GM23338 (cell line): ENCODE measurements around the gene SYVN1. TPM values are rescaled to one million over a fixed set of nuclear protein-coding genes. Genes with fewer than 3 reads are reported as not detected.

Source experiments
- ATAC-seq: fragments of 200-7000 bp; cut with Tn5 transposase; 3 replicates; pipeline ENCODE4 v1.9.1; 2020
- DNase-seq: peaks from one replicate; pipeline ENCODE4 v3.0.0-alpha.2; 2015; ENCODE audit warnings: low spot score
- H2AFZ ChIP-seq: fragments of 200-600 bp; sonication (generic); 2 replicates; pipeline ENCODE4 v1.8.0; 2016; ENCODE audit warnings: antibody characterized with exemption, mild to moderate bottlenecking, moderate library complexity
- H3F3A ChIP-seq: fragments of 200-600 bp; sonication (generic); replicated peaks from 2 replicates; pipeline ENCODE4 v1.8.0; 2017; ENCODE audit warnings: antibody characterized with exemption, mixed run types, low read depth
- H3K27ac ChIP-seq: fragments of 200-600 bp; sonication (generic); 2 replicates; pipeline ENCODE4 v1.6.1; 2016; ENCODE audit warnings: low read depth
- H3K27me3 ChIP-seq: fragments of 200-600 bp; sonication (generic); 2 replicates; pipeline ENCODE4 v1.8.0; 2016; ENCODE audit warnings: mild to moderate bottlenecking, mixed run types, moderate library complexity; ENCODE audit not compliant: insufficient read depth
- H3K36me3 ChIP-seq: fragments of 200-600 bp; sonication (generic); 2 replicates; pipeline ENCODE4 v1.8.0; 2016; ENCODE audit warnings: mild to moderate bottlenecking; ENCODE audit not compliant: insufficient read depth
- H3K4me1 ChIP-seq: fragments of 200-600 bp; sonication (generic); 2 replicates; pipeline ENCODE4 v1.8.0; 2016; ENCODE audit warnings: mild to moderate bottlenecking, moderate library complexity; ENCODE audit not compliant: insufficient read depth
- H3K4me2 ChIP-seq: fragments of 200-600 bp; sonication (generic); 2 replicates; pipeline ENCODE4 v1.7.1; 2017; ENCODE audit warnings: mixed run types
- H3K4me3 ChIP-seq: fragments of 200-600 bp; sonication (generic); 2 replicates; pipeline ENCODE4 v1.6.1; 2016; ENCODE audit warnings: mixed run types
- H3K79me2 ChIP-seq: fragments of 200-600 bp; sonication (generic); replicated peaks from 2 replicates; pipeline ENCODE4 v1.8.0; 2017; ENCODE audit warnings: mild to moderate bottlenecking; ENCODE audit not compliant: insufficient read depth
- H3K9me2 ChIP-seq: fragments of 200-600 bp; sonication (generic); 2 replicates; pipeline ENCODE4 v1.8.0; 2017; ENCODE audit not compliant: insufficient read depth
- H4K20me1 ChIP-seq: fragments of 200-600 bp; sonication (generic); replicated peaks from 2 replicates; pipeline ENCODE4 v1.8.0; 2017; ENCODE audit warnings: mild to moderate bottlenecking; ENCODE audit not compliant: insufficient read depth
- H3K27ac Mint-ChIP-seq: 2 replicates; pipeline ENCODE4 v1.8.0; 2020; ENCODE audit warnings: inconsistent platforms, mild to moderate bottlenecking, moderate library complexity, mixed read lengths
- H3K27me3 Mint-ChIP-seq: 3 replicates; pipeline ENCODE4 v1.8.0; 2022; ENCODE audit warnings: low read depth, mild to moderate bottlenecking, moderate library complexity, mixed read lengths, inconsistent platforms; ENCODE audit not compliant: insufficient read depth, poor library complexity
- H3K36me3 Mint-ChIP-seq: 3 replicates; pipeline ENCODE4 v1.8.0; 2021; ENCODE audit warnings: low read depth, mild to moderate bottlenecking, inconsistent platforms, moderate library complexity, mixed read lengths
- H3K4me1 Mint-ChIP-seq: 3 replicates; pipeline ENCODE4 v1.8.0; 2020; ENCODE audit warnings: mild to moderate bottlenecking, inconsistent platforms, mixed read lengths
- H3K4me3 Mint-ChIP-seq: 3 replicates; pipeline ENCODE4 v1.8.0; 2021; ENCODE audit warnings: moderate library complexity, mild to moderate bottlenecking, inconsistent platforms, mixed read lengths
- H3K9me3 Mint-ChIP-seq: 3 replicates; pipeline ENCODE4 v1.8.0; 2020; ENCODE audit warnings: moderate library complexity, mild to moderate bottlenecking, inconsistent platforms, mixed read lengths
- CREB1 ChIP-seq: fragments of 250-450 bp; sonication (Bioruptor Pico); IDR thresholded peaks from 2 replicates; pipeline ENCODE4 v1.5.0; 2020; ENCODE audit warnings: low read depth, mild to moderate bottlenecking, moderate library complexity
- CTCF ChIP-seq, 2 experiments: fragments of 200-600 bp in 1 of 2; sonication (generic) in 1 of 2; conservative IDR thresholded peaks; 2 replicates each; pipeline versions ENCODE4 v1.5.1 to v1.6.1; 2016 to 2017; ENCODE audit warnings: antibody characterized with exemption in 2 of 2, low read depth in 2 of 2, mild to moderate bottlenecking in 2 of 2, moderate library complexity in 1 of 2
- ETS1 ChIP-seq: IDR thresholded peaks from 2 replicates; pipeline ENCODE4 v1.6.1; 2016; ENCODE audit warnings: antibody characterized with exemption
- EZH2 ChIP-seq: fragments of 200-600 bp; sonication (generic); IDR thresholded peaks from one replicate; pipeline ENCODE4 v1.8.0; 2017; ENCODE audit warnings: antibody characterized with exemption, mild to moderate bottlenecking, low read depth; ENCODE audit not compliant: unreplicated experiment
- JUNB ChIP-seq: IDR thresholded peaks from one replicate; pipeline ENCODE4 v1.6.1; 2016; ENCODE audit warnings: antibody characterized with exemption; ENCODE audit not compliant: unreplicated experiment
- POLR2AphosphoS5 ChIP-seq: IDR thresholded peaks from 2 replicates; pipeline ENCODE4 v1.6.1; 2016; ENCODE audit warnings: antibody characterized with exemption, low read depth
- REST ChIP-seq: IDR thresholded peaks from one replicate; pipeline ENCODE4 v1.6.1; 2018; ENCODE audit warnings: antibody characterized with exemption; ENCODE audit not compliant: unreplicated experiment
- STAT1 ChIP-seq: IDR thresholded peaks from one replicate; pipeline ENCODE4 v1.6.1; 2016; ENCODE audit warnings: antibody characterized with exemption; ENCODE audit not compliant: unreplicated experiment
- ZNF114 ChIP-seq: fragments of 250-450 bp; sonication (Bioruptor Pico); IDR thresholded peaks from 2 replicates; pipeline ENCODE4 v1.5.0; 2020; ENCODE audit warnings: mild to moderate bottlenecking, moderate library complexity
- ZNF331 ChIP-seq: fragments of 250-450 bp; sonication (Bioruptor Pico); IDR thresholded peaks from 2 replicates; pipeline ENCODE4 v1.5.0; 2020; ENCODE audit warnings: low read depth, mild to moderate bottlenecking, moderate library complexity
- ZNF462 ChIP-seq: fragments of 250-450 bp; sonication (Bioruptor Pico); IDR thresholded peaks from 2 replicates; pipeline ENCODE4 v1.5.0; 2020; ENCODE audit warnings: mild to moderate bottlenecking, moderate library complexity
- polyA plus RNA-seq: library from polyadenylated mRNA; unstranded; fragments of >200 nt; fragmentation: Nextera tagmentation; extraction: Ambion mirVana; gene quantifications from 2 replicates; pipeline ENCODE4 v1.2.1, GENCODE V29; 2016
- total RNA-seq: library from RNA; depleted of rRNA; stranded (reverse); fragments of >200 nt; shearing (Covaris generic); gene quantifications from 2 replicates; pipeline ENCODE4 v1.2.3, GENCODE V29; 2014

SYVN1 gene
- total and polyA plus RNA-seq, 2 experiments from 2014 or later: 13.8 to 28.7 TPM

GRCh38 chr11:65113361-65113756 is 21.0 kb downstream of the SYVN1 start:
- TF ChIP-seq JUNB (no peak), POLR2AphosphoS5 (no peak), REST (no peak), CREB1 (CRISPR knock-in tag) (no peak), EZH2 (no peak), CTCF (conservative IDR thresholded peaks at IDR 0.05; ENCODE audit: low read depth in 2 of 2) (no peak), ZNF331 (CRISPR knock-in tag) (no peak), ZNF114 (CRISPR knock-in tag) (no peak), STAT1 (no peak), ZNF462 (CRISPR knock-in tag) (no peak), ETS1 (no peak)
- peak overlapping the region; percentile 99 for H3K4me3 ChIP-seq
- 0 out of 2 replicates have a peak overlapping the region, but pooled peaks have one; percentile 69 for H2AFZ ChIP-seq
- peak overlapping the region; percentile 44; the same call in 1 of the 2 replicates for H3K27ac Mint-ChIP-seq
- H3K9me2 ChIP-seq: no peaks in the 10 kb centered on the region
- ATAC-seq: no peak
- peaks cover 30% of the 10 kb centered on the region for H3K36me3 Mint-ChIP-seq
- H3K27ac ChIP-seq: no peak overlapping the region
- H3K4me3 Mint-ChIP-seq: peak overlapping the region; percentile 96
- H3K36me3 ChIP-seq: no peaks in the 10 kb centered on the region
- H3K4me2 ChIP-seq: peak overlapping the region; percentile 99
- no peak for DNase-seq
- no peaks in the 10 kb centered on the region for H3K27me3 ChIP-seq
- H3K79me2 ChIP-seq: peaks cover 8% of the 10 kb centered on the region; the same call in 1 of the 2 replicates
- H3K27me3 Mint-ChIP-seq: peaks cover 47% of the 10 kb centered on the region
- H3K4me1 Mint-ChIP-seq: peaks cover 28% of the 10 kb centered on the region
- H3K9me3 Mint-ChIP-seq: peaks cover 2% of the 10 kb centered on the region; the same call in 2 of the 3 replicates
- peaks cover 5% of the 10 kb centered on the region; the same call in 1 of the 2 replicates for H4K20me1 ChIP-seq
- H3K4me1 ChIP-seq: peaks cover 13% of the 10 kb centered on the region
- peaks cover 18% of the 10 kb centered on the region for H3F3A ChIP-seq
